ENCODE results near the gene LRRC4C.

- no peak for TF ChIP-seq CTCF (IDR thresholded peaks at IDR 0.05)
- no peak for TF ChIP-seq POLR2A (IDR thresholded peaks at IDR 0.05)
- TF ChIP-seq EP300 (IDR thresholded peaks at IDR 0.05) = no peak
- TF ChIP-seq POLR2AphosphoS5 (IDR thresholded peaks at IDR 0.05) = no peak
These were observed 374.3 kb downstream of the LRRC4C start for GRCh38 chr11:41085123-41085522.
